Measurements from ENCODE around the gene TMEM120A.

DNA sequence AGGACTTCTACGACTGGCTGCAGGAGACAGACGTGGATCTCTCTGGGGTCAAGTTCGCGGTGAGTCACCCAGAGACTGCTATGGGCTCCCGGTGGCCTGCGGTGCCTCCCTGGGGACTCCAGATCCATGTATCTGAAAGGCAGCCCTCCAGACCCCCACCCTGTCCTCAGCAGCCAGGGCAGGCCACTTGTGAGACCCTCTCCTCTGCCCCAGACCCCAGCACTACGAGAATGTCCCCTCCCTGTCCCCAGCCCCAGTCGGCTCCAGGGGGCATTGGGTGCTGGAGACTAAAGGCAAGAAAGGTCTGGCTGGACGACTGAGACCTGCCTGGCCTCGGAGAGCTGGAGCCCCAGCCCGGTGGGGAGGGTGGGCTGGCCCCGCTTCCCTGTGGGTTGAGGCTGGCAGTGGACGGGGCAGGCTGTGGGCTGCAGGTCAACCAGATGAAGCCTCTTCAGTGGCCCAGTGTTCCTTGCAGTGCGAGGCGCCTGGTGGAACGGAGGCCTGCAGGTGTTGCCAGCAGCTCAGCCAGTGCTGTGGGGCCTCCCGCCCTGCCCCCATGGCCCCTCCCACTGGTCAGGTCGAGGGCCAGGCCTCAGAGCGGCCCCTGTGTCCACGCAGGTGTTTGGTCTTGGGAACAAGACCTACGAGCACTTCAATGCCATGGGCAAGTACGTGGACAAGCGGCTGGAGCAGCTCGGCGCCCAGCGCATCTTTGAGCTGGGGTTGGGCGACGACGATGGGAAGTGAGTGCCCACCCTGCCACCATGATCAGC, 13.8 kb downstream of the TMEM120A start:
- TF ChIP-seq CTCF (IDR thresholded peaks at IDR 0.05; ENCODE audit: low read length) (no peak), EZH2 (optimal IDR thresholded peaks at IDR 0.05; ENCODE audit: low read depth, low read length) (no peak)

Data from MM.1S (cell line).